ENCODE measurements around the gene RPN2.

- TF ChIP-seq CTCF (IDR thresholded peaks at IDR 0.05), result no peak
- no peak for TF ChIP-seq POLR2A (IDR thresholded peaks at IDR 0.05)
Observed at GRCh38 chr20:37193226-37193625, 14.1 kb downstream of the RPN2 start.

All from right lobe of liver (tissue), 4 donors.